ENCODE results near the gene THEM4. TPM values are rescaled to one million over a fixed set of nuclear protein-coding genes. Genes with fewer than 3 reads are reported as not detected.

THEM4 gene
- total and polyA plus RNA-seq, 11 donors, result 14.2 to 25.5 (median 15.0) TPM

DNA sequence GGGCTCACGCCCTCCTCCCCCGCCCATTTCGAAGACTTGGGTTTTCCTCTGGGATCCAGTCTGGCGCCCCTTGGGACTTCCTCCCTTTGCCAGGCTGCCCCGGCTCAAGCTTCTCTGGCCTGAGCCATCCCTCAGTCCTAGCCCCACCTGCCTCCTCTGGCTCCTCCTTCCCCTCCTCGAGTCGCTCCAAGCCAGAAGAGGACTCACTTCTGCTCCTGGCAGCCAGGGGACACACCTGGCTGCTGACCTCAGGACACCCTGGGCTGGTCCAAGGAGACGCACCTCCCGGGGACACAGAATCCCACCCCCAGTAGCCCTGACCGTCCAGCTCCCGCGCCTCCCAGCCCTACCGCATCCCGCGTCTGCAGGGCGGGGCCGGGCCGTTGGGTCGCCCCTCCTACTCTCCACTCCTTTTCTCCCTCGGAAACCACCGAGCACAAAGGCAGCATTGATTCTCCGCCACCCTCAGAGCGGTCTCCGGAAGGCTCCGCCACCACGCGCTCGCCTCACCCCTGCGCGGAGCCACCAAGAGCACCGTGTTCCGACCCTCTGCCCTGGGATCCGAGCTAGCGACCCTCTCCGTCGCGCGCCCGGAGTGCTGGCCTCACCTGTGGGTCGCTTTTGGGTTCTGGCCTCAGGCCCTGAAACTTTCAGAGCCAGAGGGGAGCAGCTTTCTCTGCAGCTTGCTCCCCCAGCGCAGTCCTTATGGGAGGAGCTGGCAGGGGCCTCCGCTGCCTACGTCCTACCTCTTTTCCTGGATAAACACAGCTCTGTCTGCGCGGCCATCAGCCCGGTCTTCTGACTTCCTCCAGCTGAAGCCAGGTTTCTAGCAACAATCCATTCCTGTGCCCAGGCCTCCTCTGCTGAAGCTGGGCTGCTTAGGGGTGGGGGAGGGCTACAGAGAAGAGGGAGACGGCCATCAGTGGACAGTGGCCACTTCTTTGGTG lies 69.6 kb downstream of the THEM4 start, which contains the start of gene C2CD4D:
Gene C2CD4D, minus strand, starts transcription at position 364 of the 947 bp plus-strand sequence. CDS start 831 bp downstream, outside the sequence.
- H3K4me3 ChIP-seq, result peak within 1 kb of the TSS; percentile 31 to 60 (median 50)
- H3K36me3 ChIP-seq, result no peaks in the 10 kb centered on the region
- ATAC-seq (peak in 3 of 4 donors; percentile 43 to 52 (median 51)), DNase-seq (peak in 1 of 5 donors; percentile 31)
- no peaks in the 10 kb centered on the region for H3K9me3 ChIP-seq
- peaks cover 16 to 46% (median 29%) of the 10 kb centered on the region in 9 donors for H3K27me3 ChIP-seq
- peaks cover 0 to 29% (median 19%) of the 10 kb centered on the region in 12 donors for H3K4me1 ChIP-seq
- intact Hi-C loops (cut with DNase I), result loop anchor here in 8 of 10 donors (5.0 to 10.0 kb wide), 7 partner anchors 102 to 395 kb away; partner anchors contain the start of gene POGZ (in 1 of the 8)
- 5 to 14% (median 9%) methylated on average over 35 to 47 of the region's 47 CpGs for WGBS, 4 donors
- no peak for TF ChIP-seq POLR2A (IDR thresholded peaks at IDR 0.05)
- TF ChIP-seq, protein P1, sequence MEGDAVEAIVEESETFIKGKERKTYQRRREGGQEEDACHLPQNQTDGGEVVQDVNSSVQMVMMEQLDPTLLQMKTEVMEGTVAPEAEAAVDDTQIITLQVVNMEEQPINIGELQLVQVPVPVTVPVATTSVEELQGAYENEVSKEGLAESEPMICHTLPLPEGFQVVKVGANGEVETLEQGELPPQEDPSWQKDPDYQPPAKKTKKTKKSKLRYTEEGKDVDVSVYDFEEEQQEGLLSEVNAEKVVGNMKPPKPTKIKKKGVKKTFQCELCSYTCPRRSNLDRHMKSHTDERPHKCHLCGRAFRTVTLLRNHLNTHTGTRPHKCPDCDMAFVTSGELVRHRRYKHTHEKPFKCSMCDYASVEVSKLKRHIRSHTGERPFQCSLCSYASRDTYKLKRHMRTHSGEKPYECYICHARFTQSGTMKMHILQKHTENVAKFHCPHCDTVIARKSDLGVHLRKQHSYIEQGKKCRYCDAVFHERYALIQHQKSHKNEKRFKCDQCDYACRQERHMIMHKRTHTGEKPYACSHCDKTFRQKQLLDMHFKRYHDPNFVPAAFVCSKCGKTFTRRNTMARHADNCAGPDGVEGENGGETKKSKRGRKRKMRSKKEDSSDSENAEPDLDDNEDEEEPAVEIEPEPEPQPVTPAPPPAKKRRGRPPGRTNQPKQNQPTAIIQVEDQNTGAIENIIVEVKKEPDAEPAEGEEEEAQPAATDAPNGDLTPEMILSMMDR (IDR thresholded peaks at IDR 0.05), result no peak
- H3K27ac ChIP-seq, result peak within 1 kb of the TSS in 5 of 12 donors; percentile 34 to 68 (median 49)

DNA sequence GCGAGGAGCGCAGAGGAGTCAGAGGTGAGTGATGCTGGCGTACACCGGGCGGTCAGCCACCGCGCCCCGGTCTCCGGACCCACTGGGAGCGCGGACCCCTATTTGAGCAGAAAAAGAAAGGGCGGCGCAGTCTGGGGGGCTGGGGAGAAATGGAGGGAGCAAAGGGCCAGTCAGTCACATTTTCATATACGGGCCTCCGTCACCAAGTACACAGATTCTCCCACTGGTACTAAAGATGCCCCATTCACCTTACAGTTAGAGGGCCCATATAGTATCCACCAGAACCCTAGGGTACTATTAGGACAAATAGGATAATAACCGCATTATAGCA lies 70.3 kb downstream of the THEM4 start:
- intact Hi-C loops (cut with DNase I), result loop anchor here in 8 of 10 donors (5.0 to 10.0 kb wide), 7 partner anchors 102 to 394 kb away; partner anchors contain the start of gene POGZ (in 1 of the 8)
- TF ChIP-seq POLR2A (IDR thresholded peaks at IDR 0.05), result no peak
- TF ChIP-seq, protein P1 (IDR thresholded peaks at IDR 0.05), result no peak
- Histone ChIP-seq H3K4me1 (peaks cover 0 to 32% (median 19%) of the 10 kb centered on the region in 12 donors), H3K36me3 (no peaks in the 10 kb centered on the region), H3K27me3 (peaks cover 16 to 43% (median 29%) of the 10 kb centered on the region in 9 donors), H3K27ac (peak overlapping the region in 1 of 12 donors; percentile 60), H3K4me3 (peak overlapping the region; percentile 31 to 60 (median 50)), H3K9me3 (no peaks in the 10 kb centered on the region)
- WGBS, 4 donors, result 7 to 22% (median 11%) methylated on average over 15 to 16 of the region's 16 CpGs
- ATAC-seq, result no peak
- no peak for DNase-seq

DNA sequence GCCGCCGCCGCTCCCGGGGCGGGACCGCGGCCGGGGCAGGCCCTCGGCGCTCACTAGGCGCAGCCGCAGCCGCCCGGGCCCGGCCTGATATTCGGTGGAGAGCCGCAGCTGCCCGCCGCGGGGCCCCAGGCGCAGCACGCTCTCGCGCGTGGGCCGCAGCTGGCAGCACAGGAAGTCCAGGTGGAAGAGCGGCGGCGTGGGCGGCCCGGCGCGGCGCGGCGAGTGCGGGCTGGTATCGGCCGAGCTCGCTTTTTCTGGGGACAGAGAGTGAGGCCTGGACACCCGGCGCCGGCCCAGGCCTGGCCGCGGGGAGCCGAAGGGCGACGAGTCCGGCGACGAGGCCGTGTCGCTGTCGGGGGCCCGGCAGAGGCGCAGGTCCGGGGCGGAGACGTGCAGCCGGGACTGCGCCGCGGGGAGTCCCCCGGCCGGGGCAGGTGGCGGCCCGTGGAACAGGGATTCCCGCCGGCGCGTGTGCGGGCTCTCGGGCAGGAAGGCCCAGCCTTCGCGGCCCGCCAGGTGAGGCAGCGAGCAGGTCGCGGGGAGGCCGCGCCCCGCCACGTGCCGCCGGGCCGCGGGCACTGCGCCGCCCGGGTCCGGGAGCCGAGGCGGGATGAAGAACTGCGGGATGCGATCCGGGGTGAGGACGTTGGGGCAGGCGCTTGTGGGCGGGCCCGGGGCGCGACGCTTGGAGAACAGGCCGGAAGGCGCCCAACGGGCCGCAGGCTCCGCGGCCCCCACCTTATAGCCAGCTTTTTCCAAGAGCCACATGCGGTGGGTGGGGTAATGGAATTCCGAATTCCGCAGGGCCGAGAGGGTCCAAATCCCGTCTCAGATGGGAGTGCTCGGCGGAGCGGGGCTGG lies 70.9 kb downstream of the THEM4 start:
- peak in 2 of 4 donors; percentile 40 to 49 for ATAC-seq
- H3K27me3 ChIP-seq, result peaks cover 16 to 43% (median 29%) of the 10 kb centered on the region in 9 donors
- peak in 2 of 5 donors; percentile 45 to 50 for DNase-seq
- 1 to 2% (median 1%) methylated on average over 40 to 117 of the region's 117 CpGs for WGBS, 4 donors
- no peaks in the 10 kb centered on the region for H3K9me3 ChIP-seq
- H3K4me1 ChIP-seq, result peaks cover 0 to 38% (median 19%) of the 10 kb centered on the region in 12 donors
- H3K36me3 ChIP-seq, result no peaks in the 10 kb centered on the region
- TF ChIP-seq, protein P1 (IDR thresholded peaks at IDR 0.05), result no peak
- TF ChIP-seq POLR2A (IDR thresholded peaks at IDR 0.05), result no peak
- peak overlapping the region; percentile 31 to 60 (median 50) for H3K4me3 ChIP-seq
- intact Hi-C loops (cut with DNase I), result loop anchor here in 8 of 10 donors (5.0 to 10.0 kb wide), 7 partner anchors 101 to 394 kb away; partner anchors contain the start of gene POGZ (in 1 of the 8)
- peak overlapping the region in 2 of 12 donors; percentile 31 to 60 for H3K27ac ChIP-seq

Data from heart left ventricle (tissue), 16 donors.